Fibroblast of skin of abdomen (primary cell): ENCODE data around the gene RELN. TPM values are rescaled to one million over a fixed set of nuclear protein-coding genes. Genes with fewer than 3 reads are reported as not detected.
A peak's percentile ranks its signal among the peaks of the same experiment; 100 is the strongest.
"Not testable (repeated sequence)": the region's sequence is repeated elsewhere in the genome, so short reads cannot be mapped to it uniquely, and the experiment has no call there.

Experiments used
- DNase-seq: peaks from one replicate; pipeline ENCODE4 v3.0.0-alpha.2; 2013
- polyA plus RNA-seq, 2 experiments: library from polyadenylated mRNA; unstranded; fragments of 120-200 nt; gene quantifications; one replicate each; pipeline ENCODE4 v1.2.1, GENCODE V29; 2013; ENCODE audit not compliant: insufficient read length in 2 of 2

Gene RELN
- 0.31 TPM for polyA plus RNA-seq (2013, experiment 1 of 2; ENCODE audit: insufficient read length)
- polyA plus RNA-seq (2013, experiment 2 of 2; ENCODE audit: insufficient read length): 0.40 TPM

DNA sequence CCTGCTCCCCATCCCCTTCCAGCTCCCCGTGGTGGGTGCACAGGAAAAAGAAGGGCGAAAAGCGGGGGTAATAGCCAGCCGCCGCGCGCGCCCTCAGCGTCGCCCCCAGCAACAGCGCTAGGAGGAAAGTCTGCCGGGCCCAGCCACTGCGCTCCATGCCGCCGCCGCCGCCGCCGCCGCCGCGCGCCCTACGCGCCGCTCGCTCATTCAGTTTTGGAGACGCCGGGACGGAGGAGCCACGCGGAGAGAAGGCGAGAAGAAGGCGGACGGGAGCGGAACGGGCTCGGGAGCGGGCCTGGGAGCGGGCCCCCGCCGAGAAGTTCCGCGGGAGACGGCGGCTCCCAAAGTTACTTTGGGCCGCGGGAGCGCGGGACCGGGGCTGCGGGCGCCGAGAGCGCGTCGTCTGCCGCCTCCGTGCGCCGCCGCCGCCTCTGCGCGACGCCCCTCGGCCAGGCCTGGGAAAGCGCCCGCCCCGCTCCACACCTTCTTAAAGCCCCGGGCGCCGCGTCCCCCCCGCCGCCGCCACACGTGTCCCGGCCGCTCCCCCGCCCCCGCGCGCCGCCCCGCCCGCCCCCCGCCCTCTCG lies at the start of gene RELN:
Gene RELN (minus strand): TSS at position 459 of the 585 bp plus-strand sequence. CDS start 302 bp downstream, at position 157.
- peak; percentile 21 for DNase-seq

DNA sequence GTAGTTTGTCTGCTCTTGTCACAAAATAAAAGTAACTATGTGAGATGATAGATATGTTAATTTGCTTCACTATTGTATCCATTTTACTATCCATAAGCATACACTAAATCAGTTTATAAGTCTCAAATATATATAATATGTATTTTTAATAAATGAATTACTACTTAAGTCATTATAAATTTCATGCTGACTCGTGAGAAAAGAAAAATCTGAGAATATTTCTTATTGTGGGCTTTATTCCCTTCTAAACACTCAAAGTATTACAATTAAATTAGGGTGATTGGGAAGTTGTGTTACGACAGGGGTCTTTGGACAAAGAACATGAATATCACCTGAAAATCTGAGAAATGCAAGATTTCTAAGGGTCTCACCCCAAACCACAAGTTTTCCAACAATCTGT lies 48.7 kb upstream of the RELN start:
- DNase-seq: no peak

DNA sequence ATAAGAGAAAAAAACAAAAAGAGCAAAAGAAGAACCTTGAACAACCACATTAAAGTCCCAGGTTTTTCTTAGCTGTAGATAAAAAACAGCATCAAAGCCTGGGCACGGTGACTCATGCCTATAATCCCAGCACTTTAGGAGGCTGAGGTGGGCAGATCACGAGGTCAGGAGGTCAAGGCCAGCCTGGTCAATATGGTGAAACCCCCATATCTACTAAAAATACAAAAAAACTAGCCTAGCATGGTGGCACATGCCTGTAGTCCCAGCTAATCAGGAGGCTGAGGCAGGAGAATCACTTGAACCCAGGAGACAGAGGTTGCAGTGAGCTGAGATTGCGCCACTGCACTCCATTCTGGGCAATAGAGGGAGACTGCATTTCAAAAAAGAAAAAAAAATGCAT lies 47.4 kb upstream of the RELN start:
- DNase-seq: not testable (repeated sequence)

DNA sequence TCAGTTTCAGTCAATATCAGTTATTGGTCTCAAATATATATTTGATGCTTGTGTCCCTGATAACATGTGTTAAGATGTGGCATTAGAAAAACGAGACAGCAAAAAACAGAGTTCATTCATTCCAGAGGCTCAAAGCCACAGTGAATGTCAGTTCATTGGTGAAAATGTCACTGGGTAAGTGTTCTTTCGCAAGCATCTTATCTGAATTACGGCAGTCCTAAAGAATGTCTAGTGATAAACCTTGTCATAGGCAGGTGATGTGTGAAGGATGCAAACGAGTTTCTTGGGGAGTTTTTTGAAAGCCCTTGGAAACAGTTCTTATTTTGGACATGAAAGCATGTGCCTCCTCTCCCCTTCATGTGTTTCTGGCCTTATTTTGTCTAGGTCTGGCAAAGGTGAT lies 45.9 kb upstream of the RELN start:
- no peak for DNase-seq

DNA sequence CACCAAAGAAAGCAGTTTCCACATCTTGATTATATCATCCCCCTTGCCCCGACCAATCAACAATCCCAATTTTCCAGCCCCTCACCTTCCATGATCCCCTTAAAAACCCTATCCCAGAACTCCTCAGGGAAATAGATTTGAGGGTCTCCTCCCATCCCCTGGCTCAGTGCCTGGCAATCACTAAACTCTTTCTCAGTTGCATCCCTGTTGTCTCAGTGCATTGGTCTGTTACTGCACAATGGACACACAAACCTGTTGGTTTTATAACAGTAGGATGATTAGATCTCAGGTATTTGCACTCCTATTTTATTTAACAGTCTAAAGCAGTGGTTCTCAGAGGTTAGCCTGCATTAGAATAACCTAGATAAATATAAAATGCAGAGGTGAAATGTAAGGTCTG lies 45.2 kb upstream of the RELN start:
- no peak for DNase-seq

DNA sequence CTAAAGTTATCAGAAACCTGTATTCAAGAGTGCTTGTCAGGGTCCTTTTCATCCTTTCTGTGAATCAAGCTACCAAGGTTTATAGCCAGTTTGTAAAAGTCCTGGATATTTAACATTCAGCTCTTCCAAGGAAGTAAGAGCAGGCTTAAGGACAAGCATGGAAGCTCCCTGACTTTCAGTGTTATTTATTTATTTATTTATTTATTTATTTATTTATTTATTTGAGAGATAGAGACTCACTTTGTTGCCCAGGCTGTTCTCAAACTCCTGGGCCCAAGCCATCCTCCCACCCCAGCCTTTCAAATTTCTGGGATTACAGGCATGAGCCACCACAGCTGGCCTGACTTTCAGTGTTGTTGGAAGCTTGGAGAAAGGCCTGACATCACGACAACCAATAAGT lies 44.4 kb upstream of the RELN start:
- no peak for DNase-seq

DNA sequence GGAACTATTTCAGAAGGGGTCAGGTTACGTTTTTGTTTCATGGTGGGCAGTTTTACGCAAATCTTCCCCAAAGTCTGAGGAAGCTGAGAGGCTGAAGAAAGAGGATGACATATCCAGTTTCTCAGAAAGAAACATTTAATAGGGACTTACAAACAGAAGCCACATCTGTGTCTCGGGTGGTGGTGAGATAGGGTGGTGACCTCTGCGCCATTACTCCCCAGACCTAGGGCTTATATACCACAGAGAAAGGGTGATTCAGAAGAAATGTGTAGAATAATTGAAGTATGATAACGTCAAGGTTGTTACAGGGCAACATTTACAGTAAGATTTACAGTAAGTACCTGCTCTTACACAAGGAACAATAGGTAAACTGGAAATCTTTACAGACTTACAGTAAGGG lies 43.0 kb upstream of the RELN start:
- DNase-seq: no peak

DNA sequence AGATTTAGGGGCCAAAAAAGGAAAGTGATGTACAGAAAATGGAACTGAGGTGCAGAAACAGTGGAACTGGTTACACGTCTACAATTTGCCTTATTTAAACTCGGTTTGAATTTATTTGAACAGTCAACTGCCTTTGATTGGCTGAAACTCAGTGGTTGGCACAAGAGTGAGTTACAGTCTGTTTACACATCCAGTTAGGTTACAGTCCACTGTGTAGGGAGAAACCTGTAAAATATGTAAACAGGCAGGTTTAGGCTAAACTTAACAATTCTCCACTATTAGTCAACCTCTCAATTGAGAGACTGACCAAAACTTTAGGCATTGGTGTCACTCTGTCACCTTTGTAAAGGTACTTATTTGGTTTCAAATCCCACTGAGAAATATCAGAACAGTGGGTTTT lies 40.3 kb upstream of the RELN start:
- no peak for DNase-seq

DNA sequence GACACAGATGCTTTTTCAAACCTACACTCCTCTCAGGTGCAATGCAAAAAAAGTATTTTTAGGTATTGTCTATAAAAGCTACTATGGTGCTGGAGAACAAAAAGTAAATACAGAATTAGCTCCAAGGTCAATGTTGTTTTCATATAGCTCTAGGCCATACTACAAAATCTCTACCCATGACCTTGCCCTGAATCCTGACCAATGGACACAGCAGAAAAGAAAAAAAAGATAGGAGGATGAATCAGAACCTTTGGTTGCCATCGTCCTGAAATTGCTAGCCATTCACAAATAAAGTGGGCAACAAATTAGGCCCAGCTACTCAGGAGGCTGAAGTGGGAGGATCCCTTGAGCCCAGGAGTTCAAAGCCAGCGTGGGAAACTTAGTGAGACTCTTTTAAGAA lies 35.2 kb upstream of the RELN start:
- no peak for DNase-seq

DNA sequence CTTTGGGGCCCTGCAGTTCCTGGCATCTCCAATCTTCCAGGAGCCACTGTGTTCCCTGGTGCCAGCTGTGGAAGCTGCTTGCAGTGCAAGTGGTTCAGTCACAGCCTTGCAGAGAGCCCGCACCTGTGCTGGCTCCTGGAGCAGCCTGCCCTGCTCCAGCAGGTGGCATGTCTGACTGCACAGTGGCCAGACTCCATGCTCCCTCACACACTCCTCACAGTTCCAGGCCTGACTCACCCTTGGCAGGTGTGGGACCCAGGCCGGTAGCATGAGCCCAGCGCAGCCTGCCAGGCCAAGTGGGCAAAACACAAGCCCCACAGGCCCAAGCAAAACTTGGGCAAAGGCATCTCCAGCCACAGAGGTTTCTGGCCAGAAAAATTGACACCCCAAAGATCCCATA lies 33.6 kb upstream of the RELN start:
- no peak for DNase-seq

DNA sequence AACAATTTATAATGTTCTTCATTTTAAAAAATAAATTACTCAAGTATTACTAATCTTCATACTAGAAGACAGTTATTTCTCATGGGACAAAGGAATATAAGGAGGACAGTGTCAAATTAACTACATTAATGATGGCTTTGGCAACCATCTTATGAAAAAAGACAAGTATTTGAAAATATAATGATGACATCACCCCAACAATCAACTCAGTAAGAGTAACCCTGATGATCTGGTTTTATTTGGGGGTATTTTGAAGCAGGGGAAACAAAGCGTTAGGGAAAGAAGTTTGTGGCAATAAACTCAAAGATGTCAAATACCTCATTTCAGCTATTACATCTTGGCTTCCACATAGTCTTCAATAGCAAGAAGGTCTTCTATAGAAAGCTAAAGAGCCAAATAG lies 29.0 kb upstream of the RELN start:
- DNase-seq: no peak

DNA sequence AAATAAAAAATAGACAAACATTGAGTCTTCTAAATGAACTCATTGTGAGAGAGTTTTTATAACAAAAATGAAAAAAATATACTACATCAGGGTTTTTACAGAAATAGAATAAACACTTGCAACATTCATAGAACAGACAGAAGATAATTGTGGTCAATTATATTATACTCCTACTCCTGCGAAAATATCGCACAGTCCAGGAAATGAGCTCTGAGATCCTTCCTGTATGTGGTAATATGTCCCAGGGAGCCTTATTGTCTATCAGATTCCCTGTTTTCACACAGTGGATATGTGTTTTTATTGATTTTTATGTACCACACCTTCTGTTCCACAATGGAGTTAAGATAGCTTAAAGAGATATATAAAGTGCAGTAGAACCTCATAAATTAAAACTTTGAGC lies 27.5 kb upstream of the RELN start:
- DNase-seq: no peak

DNA sequence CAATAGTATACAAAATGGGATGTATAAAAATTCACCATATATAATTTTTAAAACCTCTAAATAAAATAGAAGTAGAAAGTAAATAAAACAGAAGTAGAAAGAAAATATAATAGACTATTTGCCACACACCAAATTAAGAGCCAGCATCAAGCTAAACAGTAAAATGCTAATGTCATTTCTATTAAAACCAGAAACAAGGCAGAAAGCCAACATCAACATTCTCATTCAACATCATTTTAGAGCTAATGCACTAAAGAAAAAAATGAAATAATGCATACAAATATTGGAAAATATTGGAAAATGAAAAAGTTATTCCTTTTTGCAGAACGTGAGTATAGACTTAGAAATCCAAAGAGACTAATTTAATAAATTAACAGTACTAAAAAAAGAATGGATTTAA lies 23.4 kb upstream of the RELN start:
- DNase-seq: no peak

DNA sequence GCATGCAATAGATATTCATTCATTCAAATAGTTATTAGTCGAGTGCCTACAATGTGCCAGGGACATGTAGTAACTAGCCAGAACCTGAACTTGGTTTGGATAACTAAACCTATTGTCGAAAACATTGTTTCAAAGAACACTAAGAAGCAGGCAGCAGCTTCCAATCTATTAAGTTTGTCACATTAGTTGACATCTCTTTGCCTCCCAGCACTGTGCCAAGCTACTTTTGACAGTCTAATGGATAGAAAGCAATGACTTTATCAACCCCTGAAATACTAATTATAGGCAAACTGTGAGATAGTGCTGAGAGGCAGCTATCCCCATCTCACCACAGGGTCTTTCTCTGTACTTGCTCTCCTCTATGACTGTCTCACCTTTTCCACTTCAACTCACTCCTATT lies 22.4 kb upstream of the RELN start:
- DNase-seq: no peak

DNA sequence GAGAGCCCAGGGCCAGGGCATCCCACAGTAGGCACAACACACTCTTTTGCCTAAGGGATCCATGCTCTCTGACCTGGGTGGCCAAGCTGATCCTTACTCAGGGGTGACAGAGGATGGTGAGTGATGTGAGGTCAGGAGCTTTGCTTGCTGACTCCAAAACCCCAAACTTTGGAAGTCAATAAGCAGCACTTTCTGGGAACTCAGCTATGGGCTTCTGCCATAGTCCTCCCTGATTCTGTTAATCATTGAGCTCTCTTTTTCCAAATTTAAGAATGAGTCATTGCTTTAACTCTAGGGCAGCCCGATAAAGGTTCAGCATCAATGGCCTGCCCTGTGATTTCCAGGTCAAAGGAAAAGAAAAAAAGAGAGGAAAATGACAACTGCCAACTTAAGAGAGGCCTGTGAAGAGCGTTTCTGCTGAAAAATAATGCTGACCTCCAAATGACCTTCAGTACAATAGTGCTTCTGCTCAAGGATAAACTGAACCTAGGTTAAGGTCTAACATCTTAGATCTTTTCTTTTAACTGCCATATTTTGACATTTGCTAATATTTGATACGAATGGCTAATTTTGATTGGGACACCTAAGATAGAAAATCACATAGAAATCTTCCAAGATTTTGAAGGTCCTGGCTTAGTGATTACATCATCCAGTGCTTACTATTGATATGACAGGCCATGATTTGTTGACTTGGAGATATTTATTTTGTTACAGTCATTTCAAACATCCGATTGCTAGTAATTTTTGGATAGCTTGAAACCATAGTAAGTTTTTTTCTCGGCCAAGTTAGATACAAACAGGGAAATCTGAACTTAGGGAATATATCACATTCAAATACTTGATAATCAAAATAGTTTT lies 20.8 kb upstream of the RELN start:
- no peak for DNase-seq

DNA sequence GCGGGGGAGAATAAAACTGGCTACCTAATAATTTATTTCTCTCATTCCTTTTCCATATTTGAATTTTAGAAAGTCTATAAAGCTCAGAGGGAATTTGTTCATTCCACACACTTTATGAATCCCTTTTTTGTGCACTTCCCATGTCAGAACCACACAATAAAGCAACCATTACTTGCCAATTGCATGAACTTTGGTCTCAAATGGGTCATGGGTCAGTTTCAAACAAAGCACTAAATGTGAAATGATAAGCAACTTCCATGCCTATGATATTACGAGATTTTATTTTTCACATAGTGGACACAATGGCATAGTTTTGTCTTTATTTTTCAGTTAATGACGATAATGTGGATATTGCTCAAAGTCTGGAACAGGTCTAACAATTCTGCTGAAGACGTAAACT lies 18.6 kb upstream of the RELN start:
- DNase-seq: no peak

DNA sequence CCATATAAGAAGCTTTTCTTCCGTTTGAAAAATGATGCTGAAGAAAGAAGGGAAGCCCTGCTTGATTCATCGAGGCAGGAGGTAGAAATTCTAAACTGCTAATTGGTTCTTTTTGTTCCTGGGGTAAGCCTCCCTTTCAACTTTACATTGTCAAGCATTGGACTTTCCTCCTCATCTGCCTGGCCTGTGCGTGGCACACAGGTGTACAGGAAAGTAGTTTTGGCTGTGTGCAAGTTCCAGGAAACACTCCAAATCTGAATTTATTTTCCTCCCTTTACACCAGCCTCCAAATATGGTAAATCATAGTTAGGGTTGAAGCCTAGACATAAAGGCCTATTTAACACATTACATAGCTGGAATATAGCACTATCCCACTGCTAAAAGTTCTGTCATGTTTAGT lies 18.2 kb upstream of the RELN start:
- no peak for DNase-seq

DNA sequence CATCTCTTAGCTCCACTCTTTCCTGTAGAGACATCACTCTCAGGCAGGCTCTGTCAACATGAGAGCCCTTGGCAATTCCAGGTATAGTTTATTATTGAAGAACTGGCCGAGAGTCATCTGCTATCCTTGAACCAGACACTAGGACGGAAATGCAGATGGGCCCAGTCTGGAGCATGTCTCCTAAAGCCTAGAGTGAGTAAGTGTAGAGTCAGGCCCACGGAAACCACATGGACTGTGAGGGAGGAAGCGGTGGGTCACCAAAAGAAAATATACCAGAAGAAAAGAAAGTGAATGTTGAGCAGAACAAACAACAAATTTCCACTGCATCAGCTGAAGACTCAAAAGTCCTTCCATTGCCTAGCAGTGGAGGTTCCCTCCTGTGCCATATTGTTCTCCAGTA lies 15.7 kb upstream of the RELN start:
- DNase-seq: no peak

DNA sequence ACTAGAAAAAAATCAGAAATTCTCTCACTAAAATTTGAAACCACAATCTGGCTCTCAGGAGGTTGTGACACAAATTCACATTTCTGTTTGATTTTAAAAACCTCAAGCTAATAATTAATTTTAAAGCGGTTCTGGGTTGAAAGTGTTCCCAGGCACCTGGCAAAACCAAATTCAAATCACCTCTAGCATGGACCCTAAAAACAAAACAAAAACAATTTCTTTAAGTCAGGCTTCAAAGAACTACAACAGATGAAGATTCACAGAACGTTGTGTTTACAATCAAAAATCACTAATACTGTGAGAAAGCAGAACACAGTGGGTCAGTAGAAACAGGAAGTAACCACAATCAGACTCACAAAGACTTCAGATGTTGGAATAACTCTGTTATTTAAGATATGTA lies 7.2 kb upstream of the RELN start:
- no peak for DNase-seq

DNA sequence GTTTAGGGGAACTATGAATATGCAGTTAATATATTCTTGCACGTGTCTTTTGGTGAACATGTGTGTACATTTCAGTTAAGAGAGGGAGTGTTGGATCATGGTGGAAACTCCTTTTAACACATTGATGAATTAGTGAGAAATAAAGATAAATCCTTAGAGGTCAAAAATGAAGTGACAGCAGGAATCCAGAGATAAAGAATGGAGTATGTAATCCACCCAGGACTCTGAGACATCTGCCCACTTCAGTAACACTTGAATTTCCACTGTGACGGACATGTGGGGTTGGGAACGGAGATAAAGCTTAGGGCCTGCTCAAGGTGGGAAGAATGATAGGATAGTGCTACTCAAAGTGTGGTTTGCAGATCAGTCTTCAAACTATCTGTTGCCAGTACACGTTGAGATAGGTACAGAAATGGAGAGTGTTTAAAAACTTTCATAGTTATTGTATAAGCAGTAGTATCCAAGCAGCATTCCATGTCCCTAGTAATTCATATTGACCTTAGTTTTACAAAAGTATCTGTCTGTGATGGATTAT lies 6.6 kb upstream of the RELN start:
- DNase-seq: no peak

DNA sequence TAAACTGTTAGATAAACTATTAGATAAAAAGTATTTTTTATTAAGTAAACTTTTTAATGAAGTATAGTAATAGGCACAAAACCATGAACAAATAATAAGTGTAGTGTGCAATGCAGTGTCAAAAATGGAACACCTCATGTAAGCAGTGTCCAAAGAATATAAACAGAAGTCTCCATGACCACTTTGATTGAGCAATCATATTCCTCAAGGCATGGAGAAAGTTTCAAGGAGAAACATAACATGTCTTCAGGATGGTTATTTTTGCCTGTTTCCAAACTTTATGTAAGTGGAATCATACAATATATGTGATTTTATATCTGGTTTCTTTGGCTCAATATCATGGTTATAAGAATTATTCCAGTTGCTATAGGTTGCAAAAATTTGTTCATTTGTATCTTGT lies 6.1 kb upstream of the RELN start:
- DNase-seq: no peak

DNA sequence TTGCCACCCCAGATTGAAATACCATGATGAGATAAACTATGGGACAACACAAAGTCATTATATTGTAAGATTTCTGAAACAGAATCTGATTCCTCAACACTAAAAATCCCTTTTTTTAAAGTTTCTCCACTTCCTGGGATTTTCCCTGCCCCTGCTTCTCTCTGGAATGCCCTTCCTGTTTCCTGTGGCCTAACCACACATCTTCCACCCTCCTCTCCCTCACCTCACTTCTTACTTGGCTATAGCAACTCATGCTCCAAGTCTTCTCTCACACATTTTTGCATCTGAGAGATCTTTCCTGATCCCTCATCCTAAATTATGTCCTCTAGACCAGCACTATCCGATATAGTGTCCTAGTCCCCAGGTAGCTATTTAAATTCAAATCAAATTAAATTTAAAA lies 4.1 kb upstream of the RELN start:
- no peak for DNase-seq

DNA sequence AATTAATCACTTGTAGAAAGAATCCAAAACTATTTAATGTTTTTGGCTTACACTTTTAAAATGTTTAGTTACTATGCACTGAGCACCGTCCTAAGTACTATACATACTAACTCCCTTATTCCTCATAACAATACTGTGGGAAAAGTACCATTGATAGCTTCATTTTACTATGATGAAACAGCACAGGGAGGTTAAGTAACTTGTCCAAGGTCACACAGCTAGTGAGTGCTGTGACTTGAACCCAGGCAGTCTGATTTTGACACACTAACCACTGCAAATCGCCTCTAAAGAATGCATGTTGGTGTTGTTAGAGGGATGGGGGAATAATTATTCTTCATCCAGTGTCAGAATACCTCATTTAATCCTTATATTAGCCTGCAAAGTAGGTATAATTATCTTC lies 1.9 kb upstream of the RELN start:
- DNase-seq: no peak

DNA sequence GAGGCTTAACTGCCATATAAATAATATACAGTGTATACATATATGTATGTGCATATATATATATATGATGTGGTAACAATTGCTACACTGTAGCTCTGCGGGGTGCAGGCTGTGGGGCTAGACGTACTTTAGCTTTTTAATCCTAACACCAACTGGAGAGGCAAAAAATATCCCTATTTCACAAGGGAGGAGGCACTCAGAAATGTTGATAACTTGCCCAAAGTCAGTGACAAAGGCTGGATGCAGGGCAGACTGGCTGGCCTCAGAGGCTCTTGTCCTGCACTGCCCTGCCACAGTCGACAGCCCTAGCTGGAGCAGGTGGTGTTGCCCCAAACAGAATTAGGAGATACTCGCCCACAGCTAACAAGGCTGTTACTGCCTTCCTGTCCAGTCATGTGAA lies 1.5 kb upstream of the RELN start:
- DNase-seq: no peak
